Sciatic nerve (tissue), 2 donors: ENCODE data around the gene P2RX3. TPM values are rescaled to one million over a fixed set of nuclear protein-coding genes. Genes with fewer than 3 reads are reported as not detected.
"Not testable (repeated sequence)": the region's sequence is repeated elsewhere in the genome, so short reads cannot be mapped to it uniquely, and the experiment has no call there.

ENCODE experiments used
- ATAC-seq: fragments of 200-7000 bp; cut with Tn5 transposase; one replicate; pipeline ENCODE4 v1.9.1; 2020; ENCODE audit warnings: mild to moderate bottlenecking, moderate library complexity
- DNase-seq: peaks from one replicate; pipeline ENCODE4 v3.0.0-alpha.2; 2020; ENCODE audit warnings: low spot score
- intact Hi-C: fragments of 100-400 bp; cut with DNase I; formaldehyde crosslinking; loops from one replicate; pipeline ENCODE4 v1.14.2; 2022
- total RNA-seq: library from RNA; stranded (reverse); fragmentation: NEBNext Ultra II Directional; extraction: Animal tissue kit (Norgen Biotek cat#: 25700); gene quantifications from one replicate; pipeline ENCODE4 v1.2.1, GENCODE V29; 2021
- donor health status: DM: no; HTN: no; CAD: no.
- donor health status: DM: no; HTN: no; CAD: no.

The P2RX3 gene
- total RNA-seq, 1 donor from 2014 or later: not detected

DNA sequence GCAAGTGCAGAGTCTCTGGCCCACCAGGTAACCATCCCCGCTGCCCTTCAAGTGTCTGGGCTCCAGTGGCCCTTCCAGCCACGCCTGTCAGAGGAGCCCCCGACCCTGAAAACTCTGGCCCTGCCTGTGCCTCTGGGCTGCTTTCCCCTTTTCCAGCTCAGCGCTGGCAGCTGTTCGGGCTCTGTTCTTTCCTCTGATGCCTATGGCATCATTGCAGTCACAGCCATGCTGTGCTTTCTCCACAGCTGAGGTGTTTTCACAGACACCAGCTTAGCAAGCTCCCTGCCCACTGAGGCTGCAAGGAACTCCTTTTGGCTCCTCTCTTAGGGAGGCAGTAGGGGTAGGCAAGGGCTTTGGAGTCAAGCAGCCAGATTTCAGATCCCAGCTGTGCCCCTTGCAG, 21.2 kb downstream of the P2RX3 start:
- intact Hi-C loops: no loop called here
- ATAC-seq: no peak
- no peak for DNase-seq

DNA sequence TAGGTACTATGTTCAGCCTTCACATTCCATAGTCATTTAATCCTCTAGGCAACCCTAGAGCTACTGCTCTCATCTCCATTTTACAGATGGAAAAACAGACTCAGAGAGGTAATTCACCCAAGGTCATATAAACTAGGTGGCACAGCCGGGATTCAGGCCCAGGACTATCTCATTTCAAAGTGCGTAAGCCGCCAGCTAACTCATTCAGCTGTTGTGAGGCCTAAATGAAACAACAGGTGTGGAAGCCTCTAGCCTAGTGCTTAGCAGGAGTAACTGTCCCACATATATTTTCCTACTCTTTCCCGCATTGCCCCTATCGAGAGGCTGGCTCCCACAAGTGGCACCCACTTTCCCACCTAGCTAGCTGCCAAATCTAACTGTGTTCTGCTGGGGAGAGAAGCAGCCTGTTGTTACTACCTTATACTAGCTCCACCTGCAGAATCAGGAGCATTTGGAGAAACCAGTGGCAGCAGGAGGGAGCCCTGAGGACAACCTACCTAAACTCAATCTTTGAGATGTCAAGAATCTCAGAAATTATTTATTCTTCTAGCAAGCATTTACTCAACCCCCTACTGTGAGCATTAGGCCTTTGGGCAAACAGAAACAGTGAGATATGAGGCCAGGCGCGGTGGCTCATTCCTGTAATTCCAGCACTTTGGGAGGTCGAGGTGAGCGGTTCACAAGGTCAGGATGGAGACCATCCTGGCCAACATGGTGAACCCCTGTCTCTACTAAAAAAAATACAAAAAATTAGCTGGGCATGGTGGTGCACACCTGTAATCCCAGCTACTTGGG, 21.9 kb downstream of the P2RX3 start:
- DNase-seq: no peak
- no peak for ATAC-seq
- intact Hi-C loops: no loop called here

DNA sequence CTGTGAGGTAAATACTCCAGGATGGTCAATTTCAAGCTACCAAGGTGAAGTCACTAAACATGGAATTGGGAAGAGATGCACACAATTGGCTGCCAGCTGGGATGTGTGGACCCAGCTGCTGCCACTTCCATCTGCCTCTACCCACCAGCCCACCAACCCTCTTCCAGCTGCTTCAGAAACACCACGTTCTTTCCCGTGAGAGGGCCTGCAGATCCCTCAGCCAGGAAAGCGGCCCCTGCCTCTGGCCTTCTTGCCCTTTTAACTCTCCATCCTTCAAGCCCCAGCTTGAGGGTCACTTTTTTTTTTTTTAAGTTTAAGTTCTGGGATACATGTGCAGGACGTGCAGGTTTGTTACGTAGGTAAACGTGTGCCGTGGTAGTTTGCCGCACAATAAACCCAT, 22.8 kb downstream of the P2RX3 start:
- intact Hi-C loops: no loop called here
- DNase-seq (no peak), ATAC-seq (no peak)

DNA sequence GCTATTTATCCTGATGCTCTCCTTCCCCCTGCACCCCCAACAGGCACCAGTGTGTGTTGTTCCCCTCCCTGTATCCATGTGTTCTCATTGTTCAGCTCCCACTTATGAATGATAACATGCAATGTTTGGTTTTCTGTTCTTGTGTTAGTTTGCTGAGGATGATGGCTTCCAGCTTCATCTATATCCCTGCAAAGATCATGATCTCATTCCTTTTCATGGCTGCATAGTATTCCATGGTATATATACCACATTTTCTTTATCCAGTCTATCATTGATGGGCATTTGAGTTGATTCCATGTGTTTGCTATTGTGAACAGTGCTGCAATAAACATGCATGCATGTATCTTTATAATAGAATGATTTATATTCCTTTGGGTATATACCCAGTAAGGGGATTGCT, 23.3 kb downstream of the P2RX3 start:
- DNase-seq, intact Hi-C loops: not testable (repeated sequence)

DNA sequence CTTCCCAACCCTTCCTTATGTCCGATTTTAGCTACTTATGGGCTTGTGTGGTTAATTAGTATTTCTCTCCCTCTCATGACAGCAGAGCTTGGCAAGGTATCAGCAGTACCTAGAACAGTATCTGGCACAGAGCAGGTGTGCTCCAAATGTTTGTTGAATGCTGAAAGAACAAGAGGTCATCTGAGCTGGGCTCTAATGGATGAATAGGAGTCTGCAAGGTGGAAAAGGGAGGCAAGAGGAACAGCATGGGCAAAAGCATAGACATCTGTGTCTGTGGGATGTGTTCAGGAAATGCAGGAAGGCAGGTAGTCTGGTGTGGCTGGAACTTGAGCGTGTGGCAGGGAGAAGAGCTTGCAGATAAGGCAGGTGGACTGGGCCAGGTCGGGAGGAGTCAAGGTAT, 23.8 kb downstream of the P2RX3 start:
- ATAC-seq: no peak
- no peak for DNase-seq

More for the DNA sequence above, 23.3 kb downstream of the P2RX3 start:
- not testable (repeated sequence) for ATAC-seq

DNA sequence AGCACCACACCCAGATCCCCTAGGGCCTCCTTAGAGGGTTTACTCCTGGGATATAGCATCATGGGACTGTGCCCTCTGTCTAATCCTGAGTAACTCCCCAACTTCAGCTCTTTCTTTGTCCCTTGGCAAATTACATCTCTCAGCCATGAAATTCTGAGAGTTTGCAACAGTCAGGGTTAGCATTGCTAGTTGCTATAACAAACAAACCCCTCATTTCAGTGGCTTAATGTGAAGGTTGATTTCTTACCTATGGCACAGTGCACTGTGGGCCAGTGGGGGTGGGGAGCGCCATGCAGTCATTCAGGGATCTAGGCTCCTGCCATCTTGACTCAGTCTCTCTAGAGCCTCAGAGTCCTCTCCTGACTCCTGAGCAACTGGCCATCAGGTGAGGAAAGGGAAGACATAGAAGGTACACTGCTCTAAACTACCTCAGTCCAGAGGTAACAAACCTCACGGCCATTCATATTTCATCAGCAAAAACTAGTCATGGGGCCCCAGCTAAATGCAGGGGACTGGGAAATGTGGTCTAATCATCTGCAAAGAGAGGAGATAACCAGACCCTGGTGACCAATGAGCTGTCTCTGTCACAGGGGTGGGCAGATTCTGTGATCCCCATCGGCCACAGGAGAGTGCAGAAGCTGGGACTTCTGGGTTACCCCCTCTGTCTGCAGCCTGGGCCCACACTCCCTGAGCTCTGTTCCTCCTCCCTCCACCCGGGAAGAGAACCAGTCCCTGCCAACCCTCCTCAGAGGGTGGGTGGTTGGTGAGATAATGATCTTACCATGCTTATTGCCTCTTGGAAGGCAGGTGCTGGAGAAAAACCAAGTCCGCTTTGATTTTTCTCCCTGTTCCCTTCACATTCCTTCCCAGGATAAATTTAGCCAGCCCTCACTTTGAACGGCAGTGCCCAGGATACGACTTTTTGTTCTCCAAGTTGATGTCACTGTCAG, 25.3 kb downstream of the P2RX3 start:
- no peak for DNase-seq
- ATAC-seq: no peak
- intact Hi-C loops: no loop called here

More for the DNA sequence above, 23.8 kb downstream of the P2RX3 start:
- intact Hi-C loops: no loop called here

DNA sequence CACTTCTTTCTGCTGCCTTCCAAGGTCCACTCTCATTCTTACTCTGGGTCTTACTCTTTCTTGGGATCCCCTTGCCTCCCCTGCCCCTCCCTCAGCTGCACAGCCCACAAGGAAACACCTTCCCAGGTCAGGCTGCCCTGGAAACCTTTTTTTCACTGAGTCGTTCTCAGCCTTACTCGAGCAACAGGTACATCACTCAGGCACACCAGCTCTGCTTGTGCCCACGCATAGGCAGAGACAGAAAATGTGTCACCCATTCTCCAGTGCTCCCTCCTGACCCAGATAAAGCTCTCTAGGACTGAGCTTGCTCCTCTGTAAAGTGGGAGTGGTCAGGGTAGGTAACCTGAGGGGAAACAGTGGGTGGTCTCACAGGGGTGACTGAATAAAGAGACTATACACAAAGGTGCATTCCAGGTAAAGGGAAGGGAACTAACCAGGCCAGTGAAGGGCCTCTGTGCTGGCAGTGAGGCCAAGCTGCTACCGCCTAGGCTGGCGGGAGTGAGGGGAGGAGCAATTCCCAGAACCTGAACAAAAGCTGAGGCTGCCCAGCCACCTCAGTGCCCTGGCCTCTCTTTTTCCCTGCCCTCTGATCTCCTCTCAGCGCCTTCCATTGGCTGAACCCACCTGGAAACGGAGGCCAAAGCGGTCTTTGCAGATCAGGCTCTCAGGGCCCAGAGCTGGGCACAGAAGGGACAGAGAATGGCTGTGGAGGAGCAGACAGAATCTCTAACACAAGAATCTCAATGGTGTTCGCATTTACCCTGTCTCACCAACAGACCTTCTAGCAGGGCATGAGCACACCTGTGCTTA, 26.9 kb downstream of the P2RX3 start:
- DNase-seq (no peak), ATAC-seq (no peak)
- intact Hi-C loops: no loop called here

DNA sequence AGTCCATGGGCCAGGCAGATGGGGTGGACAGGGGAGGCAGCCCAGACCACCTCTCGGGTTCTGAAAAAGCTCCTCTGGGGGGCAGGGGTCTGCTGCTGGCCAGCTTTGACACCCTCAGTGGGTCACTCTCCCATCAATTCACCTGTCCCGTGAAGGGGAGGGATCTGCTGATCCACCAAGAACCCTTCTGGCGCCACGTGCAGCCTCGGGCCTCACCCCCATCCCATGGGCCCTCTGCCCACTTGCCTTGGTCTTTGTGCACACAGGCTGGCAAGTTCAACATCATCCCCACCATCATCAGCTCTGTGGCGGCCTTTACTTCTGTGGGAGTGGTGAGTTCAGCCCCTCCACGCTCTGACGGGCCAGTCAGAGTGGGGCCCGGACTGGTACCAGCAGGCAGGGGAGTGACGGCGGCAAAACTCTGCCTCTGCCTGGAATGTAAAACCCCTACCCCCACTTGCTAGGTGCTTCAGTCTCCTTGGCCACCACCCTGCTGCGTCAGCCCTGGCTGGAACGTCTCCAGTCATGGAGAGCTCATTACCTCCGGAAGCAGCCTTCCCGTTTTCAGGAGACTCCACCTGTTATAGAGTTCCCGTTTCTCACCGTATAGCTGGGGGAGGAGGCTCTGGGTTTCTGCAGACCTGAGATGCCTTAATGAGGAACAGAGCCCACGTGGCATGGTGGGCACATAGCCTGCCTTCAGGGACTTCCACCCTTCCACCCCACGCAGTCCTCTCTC, 30.1 kb downstream of the P2RX3 start:
- intact Hi-C loops: no loop called here
- ATAC-seq (no peak), DNase-seq (no peak)

DNA sequence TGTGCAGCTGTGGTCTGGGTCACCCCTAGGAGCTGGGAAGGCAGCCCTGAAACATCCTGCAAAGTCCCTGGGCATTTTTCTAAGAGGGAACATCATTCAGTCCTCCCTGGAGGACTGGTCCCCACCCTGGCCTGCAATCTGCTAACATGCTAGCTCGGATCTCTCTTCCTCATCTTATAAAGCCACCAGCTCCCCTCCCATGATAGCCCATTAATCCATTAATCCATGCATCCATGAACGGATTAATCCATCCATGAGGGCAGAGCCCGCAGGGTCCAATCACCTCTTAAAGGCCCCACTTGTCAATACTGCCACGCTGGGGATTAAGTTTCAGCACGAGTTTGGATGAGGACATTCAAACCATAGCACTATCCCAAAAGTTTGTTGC, 30.7 kb downstream of the P2RX3 start:
- ATAC-seq (no peak), DNase-seq (no peak)
- intact Hi-C loops: no loop called here

DNA sequence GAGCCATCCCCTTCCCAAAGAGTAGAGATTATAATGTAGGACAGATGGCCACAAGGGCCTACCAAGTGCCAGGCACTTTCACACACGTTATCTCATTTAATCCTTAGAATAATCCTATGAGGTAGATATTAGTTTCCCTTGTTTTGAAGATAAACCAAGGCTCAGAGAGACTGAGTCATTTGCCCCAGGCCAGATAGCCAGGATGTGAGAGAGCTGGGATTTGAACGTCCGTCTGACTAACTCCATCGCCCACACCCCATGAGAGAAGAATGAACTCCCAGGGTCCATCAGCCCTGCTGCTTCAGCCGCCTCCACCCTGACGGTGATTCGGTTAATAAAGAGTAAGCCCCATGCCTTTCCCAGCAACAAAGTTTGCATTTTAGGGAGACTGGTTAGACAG, 32.1 kb downstream of the P2RX3 start:
- no peak for ATAC-seq

DNA sequence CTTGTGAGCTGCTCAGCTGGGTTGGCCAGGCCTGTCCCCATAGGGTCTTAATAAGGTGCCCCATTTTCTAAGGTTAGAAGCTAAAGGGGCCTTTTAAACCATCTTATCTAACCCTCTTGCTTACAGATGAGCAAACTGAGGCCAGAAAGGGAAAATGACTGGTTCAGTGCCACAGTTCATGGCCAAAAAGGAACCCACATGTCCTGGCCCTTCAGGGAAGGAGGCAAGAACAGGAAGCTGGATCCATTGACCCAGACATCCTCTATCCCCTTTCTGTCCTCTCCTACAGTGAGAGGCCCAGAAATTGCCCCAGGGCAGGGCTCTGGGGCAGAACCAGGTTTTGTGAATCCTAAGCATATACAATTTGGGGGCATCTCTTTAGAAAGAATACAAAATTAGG, 32.8 kb downstream of the P2RX3 start:
- intact Hi-C loops: no loop called here
- no peak for DNase-seq
- no peak for ATAC-seq

More for the DNA sequence above, 32.1 kb downstream of the P2RX3 start:
- no peak for DNase-seq
- intact Hi-C loops: no loop called here

DNA sequence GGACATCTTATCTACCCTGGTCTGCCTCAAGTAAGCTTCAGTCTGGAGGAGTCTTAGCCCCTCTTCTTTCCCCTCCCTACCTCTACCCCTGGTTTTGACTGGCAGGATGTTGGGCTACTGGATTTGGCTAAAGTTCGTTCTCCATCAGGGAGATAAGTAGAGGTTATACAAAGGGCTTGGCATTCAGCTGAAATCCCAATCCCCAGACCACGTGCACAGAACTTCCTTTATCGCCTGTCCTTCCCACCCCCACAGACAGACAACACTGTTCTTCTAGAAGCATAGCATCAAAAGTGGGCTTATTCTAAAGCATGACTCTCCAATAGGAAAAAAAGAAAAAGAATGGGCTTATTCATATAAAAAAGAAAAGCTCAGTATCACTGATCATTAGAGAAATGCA, 35.0 kb downstream of the P2RX3 start:
- ATAC-seq (no peak), DNase-seq (no peak)
- intact Hi-C loops: no loop called here

DNA sequence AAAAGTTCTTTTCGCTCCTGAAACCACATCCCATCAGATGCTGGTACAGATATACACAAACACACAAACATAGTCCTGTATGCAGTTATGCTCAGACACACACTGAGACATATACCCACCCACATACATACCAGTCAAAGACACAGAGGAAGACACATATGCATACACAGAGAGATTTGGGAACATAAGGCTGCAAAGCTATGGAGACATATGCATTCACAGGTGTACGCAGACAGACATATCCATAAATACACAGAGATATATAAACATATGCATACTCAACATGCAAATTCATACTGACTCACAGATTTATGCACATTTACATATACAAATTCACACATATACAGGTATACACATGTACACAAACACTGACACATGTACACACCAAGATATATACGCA, 36.8 kb downstream of the P2RX3 start:
- no peak for DNase-seq
- intact Hi-C loops: no loop called here
- no peak for ATAC-seq

DNA sequence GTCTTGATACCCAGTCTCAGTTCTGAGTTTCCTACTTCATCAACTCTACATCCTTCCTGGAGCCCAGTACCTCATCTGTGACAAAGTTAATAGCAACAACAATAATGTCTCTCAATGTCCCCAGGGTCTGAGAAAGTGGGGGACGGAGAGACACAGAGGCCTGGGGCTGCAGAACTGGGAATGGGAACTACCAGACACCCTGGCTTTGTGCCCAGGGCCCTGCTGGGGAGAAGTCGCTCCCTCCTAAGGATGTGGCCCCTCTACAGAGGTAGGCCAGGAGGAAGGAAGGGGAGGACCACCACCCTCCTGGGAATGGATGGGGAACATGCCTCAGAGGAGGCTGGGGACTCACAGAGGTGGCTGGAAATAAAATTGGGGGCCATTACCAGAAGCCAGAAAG, 37.3 kb downstream of the P2RX3 start:
- DNase-seq (no peak), ATAC-seq (no peak)
- intact Hi-C loops: no loop called here

DNA sequence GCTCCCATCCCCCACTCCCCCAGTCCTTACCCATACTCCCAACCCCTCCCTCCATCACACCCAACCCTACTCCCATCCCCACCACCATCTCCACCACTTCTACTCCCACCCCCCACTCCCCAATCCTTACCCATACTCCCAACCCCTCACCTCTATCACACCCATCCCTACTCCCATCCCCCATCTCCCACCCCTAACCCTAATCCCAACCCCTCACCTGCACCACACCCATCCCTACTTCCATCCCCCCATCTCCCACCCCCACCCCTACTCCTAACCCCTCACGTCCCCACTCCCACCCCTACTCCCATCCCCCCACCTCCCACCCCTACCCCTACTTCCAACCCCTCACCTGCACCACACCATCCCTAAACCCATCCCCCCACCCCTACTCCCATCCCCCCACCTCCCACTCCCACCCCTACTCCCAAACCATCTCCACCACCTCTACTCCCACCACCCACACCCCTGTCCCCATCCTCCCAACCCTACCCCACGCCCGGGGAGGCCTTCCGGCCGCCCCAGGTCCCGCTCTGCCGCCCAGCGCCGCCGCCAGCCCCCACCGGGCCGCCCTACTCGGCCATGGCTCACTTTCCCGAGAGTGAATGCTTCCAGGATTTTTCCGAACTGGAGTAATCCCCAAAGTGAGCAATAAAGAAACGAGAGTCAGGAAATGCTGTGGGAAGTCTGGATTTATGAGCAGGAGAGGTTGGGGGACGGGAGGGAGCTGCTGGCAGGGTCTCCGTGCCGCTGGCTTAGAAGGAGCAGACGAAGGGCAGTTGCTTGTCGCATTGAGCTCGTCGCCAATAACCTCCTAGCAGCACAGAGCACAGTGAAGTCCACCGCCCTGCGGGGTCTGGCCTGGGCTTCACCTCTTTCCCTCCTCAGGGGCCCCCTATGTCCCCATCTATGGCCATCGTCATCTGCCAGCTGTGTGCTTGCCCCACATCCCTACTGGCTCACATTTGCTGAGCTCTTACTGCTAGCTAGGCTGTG, 38.2 kb downstream of the P2RX3 start:
- ATAC-seq (no peak), DNase-seq (no peak)
- intact Hi-C loops: loop anchor here (1.0 kb wide), 1 partner anchor 38 kb away; no protein-coding TSS in a partner anchor

DNA sequence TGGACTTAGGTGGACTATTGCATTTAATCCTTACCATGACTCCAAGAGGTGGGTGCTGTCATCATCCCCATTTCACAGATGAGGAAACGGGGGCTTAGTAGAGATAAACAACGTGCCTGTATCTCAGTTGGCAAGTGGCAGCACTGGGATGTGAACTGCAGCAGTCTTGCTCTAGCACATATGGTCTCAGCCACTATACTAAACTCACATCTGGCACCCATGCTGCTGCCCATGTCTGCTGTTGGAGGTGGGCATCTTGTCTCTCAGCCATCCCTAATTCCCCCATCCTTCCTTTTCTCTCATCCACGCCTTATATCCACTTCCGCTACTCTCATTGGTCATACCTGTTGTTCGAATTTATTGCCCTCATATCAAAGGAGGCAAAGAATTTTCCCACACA, 39.0 kb downstream of the P2RX3 start:
- intact Hi-C loops: no loop called here
- DNase-seq: no peak

DNA sequence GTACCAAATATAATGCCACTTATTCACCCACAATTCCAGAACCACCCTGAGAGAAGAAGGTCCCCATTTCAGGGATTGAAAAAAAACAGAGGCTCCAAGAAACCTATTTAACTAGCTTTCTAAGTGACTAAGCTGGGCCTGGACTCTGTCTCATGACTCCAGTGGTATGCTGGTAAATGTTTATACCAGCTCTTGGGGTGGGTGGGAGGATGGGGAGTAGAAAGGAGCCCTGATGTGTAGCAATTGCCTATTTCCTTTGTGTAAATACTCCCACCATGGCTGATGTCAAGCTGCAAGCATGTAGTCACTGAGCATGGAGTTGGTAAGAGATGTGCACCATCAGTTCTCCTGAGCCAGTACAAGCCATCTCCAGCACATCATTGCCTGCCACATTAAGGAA, 40.0 kb downstream of the P2RX3 start:
- ATAC-seq: no peak

More for the DNA sequence above, 39.0 kb downstream of the P2RX3 start:
- no peak for ATAC-seq

More for the DNA sequence above, 40.0 kb downstream of the P2RX3 start:
- no peak for DNase-seq
- intact Hi-C loops: no loop called here
